Measurements from ENCODE around the gene FANCG.
A peak's percentile ranks its signal among the peaks of the same experiment; 100 is the strongest.

FANCG gene

GRCh38 chr9:35054871-35055644, 24.7 kb downstream of the FANCG start:
- TF ChIP-seq TCF12 (IDR thresholded peaks at IDR 0.05; ENCODE audit: low read depth) (no peak), CEBPB (IDR thresholded peaks at IDR 0.05) (no peak), TAF1 (IDR thresholded peaks at IDR 0.05; ENCODE audit: low read depth) (no peak), MAX (IDR thresholded peaks at IDR 0.05) (no peak), EGR1 (IDR thresholded peaks at IDR 0.05) (no peak)

GRCh38 chr9:35054185-35054835, 25.4 kb downstream of the FANCG start:
- no peak for TF ChIP-seq MAX (IDR thresholded peaks at IDR 0.05)
- no peak for TF ChIP-seq EGR1 (IDR thresholded peaks at IDR 0.05)
- no peak for TF ChIP-seq ZBTB7A (IDR thresholded peaks at IDR 0.05; ENCODE audit: low read depth)
- no peak for TF ChIP-seq RAD21 (IDR thresholded peaks at IDR 0.05; ENCODE audit: low read depth)
- no peak for TF ChIP-seq EP300 (IDR thresholded peaks at IDR 0.05; ENCODE audit: borderline replicate concordance)
- TF ChIP-seq CREB1 (IDR thresholded peaks at IDR 0.05; ENCODE audit: low read depth): no peak
- no peak for TF ChIP-seq CEBPB (IDR thresholded peaks at IDR 0.05)
- TF ChIP-seq TEAD4 (IDR thresholded peaks at IDR 0.05): no peak
- TF ChIP-seq REST (IDR thresholded peaks at IDR 0.05; ENCODE audit: low read depth): no peak
- no peak for TF ChIP-seq TCF12 (IDR thresholded peaks at IDR 0.05; ENCODE audit: low read depth)
- TF ChIP-seq NFIC (IDR thresholded peaks at IDR 0.05): no peak
- TF ChIP-seq YY1 (IDR thresholded peaks at IDR 0.05; ENCODE audit: low read depth): no peak
- no peak for TF ChIP-seq FOXM1 (IDR thresholded peaks at IDR 0.05; ENCODE audit: borderline replicate concordance, low read depth)
- TF ChIP-seq TAF1 (IDR thresholded peaks at IDR 0.05; ENCODE audit: low read depth): no peak
- no peak for TF ChIP-seq USF1 (IDR thresholded peaks at IDR 0.05)

- TF ChIP-seq TCF12 (IDR thresholded peaks at IDR 0.05; ENCODE audit: low read depth) (no peak), NFIC (IDR thresholded peaks at IDR 0.05) (no peak), YY1 (IDR thresholded peaks at IDR 0.05; ENCODE audit: low read depth) (no peak), REST (IDR thresholded peaks at IDR 0.05; ENCODE audit: low read depth) (no peak), FOXM1 (IDR thresholded peaks at IDR 0.05; ENCODE audit: borderline replicate concordance, low read depth) (no peak), CREB1 (IDR thresholded peaks at IDR 0.05; ENCODE audit: low read depth) (no peak), RAD21 (IDR thresholded peaks at IDR 0.05; ENCODE audit: low read depth) (peak; percentile 27), EP300 (IDR thresholded peaks at IDR 0.05; ENCODE audit: borderline replicate concordance) (no peak)
Observed at GRCh38 chr9:35051069-35051967, 28.4 kb downstream of the FANCG start.

- TF ChIP-seq TCF12 (IDR thresholded peaks at IDR 0.05; ENCODE audit: low read depth): no peak
- no peak for TF ChIP-seq TAF1 (IDR thresholded peaks at IDR 0.05; ENCODE audit: low read depth)
- TF ChIP-seq ZBTB7A (IDR thresholded peaks at IDR 0.05; ENCODE audit: low read depth): no peak
- no peak for TF ChIP-seq EGR1 (IDR thresholded peaks at IDR 0.05)
- no peak for TF ChIP-seq CREB1 (IDR thresholded peaks at IDR 0.05; ENCODE audit: low read depth)
- no peak for TF ChIP-seq TEAD4 (IDR thresholded peaks at IDR 0.05)
- no peak for TF ChIP-seq EP300 (IDR thresholded peaks at IDR 0.05; ENCODE audit: borderline replicate concordance)
Observed at GRCh38 chr9:35048511-35048910, 31.2 kb downstream of the FANCG start.

GRCh38 chr9:35044071-35044470, 35.7 kb downstream of the FANCG start:
- TF ChIP-seq CEBPB (IDR thresholded peaks at IDR 0.05) (no peak), USF1 (IDR thresholded peaks at IDR 0.05) (no peak), ZBTB7A (IDR thresholded peaks at IDR 0.05; ENCODE audit: low read depth) (no peak), YY1 (IDR thresholded peaks at IDR 0.05; ENCODE audit: low read depth) (no peak), EP300 (IDR thresholded peaks at IDR 0.05; ENCODE audit: borderline replicate concordance) (no peak), REST (IDR thresholded peaks at IDR 0.05; ENCODE audit: low read depth) (no peak), EGR1 (IDR thresholded peaks at IDR 0.05) (no peak), MAX (IDR thresholded peaks at IDR 0.05) (no peak), CREB1 (IDR thresholded peaks at IDR 0.05; ENCODE audit: low read depth) (no peak), TEAD4 (IDR thresholded peaks at IDR 0.05) (no peak), RAD21 (IDR thresholded peaks at IDR 0.05; ENCODE audit: low read depth) (no peak), TAF1 (IDR thresholded peaks at IDR 0.05; ENCODE audit: low read depth) (no peak), FOXM1 (IDR thresholded peaks at IDR 0.05; ENCODE audit: borderline replicate concordance, low read depth) (no peak), TCF12 (IDR thresholded peaks at IDR 0.05; ENCODE audit: low read depth) (no peak), NFIC (IDR thresholded peaks at IDR 0.05) (no peak)
